T-cell (primary cell): ENCODE data around the gene FOXL3. TPM values are rescaled to one million over a fixed set of nuclear protein-coding genes. Genes with fewer than 3 reads are reported as not detected.

Experiments
- ATAC-seq, 4 experiments: fragments of 200-7000 bp in 3 of 4; fragments of 150-1000 bp in 1 of 4; cut with Tn5 transposase; replicated peaks in 1 of 4; 1 replicate in 3 of 4; 2 replicates in 1 of 4; pipeline ENCODE4 v1.10.0; 2021; ENCODE audit warnings: moderate library complexity in 3 of 4, mild to moderate bottlenecking in 2 of 4, moderate number of reproducible peaks in 1 of 4
- CTCF ChIA-PET, 2 donors: fragments of 300-600 bp; sonication (Branson Sonifier 250); formaldehyde crosslinking; loops; one replicate each; lab custom pipeline; 2022; ENCODE audit warnings: antibody characterized with exemption in 2 of 2; lab: Charles Lee
- POLR2A ChIA-PET, 2 donors: fragments of 300-600 bp; sonication (Branson Sonifier 250); formaldehyde crosslinking; loops; one replicate each; lab custom pipeline; 2022; ENCODE audit warnings: antibody characterized with exemption in 2 of 2; lab: Charles Lee
- DNase-seq, 35 experiments: peaks; one replicate each; pipeline versions ENCODE4 v3.0.0 to v3.0.0-alpha.2; 2013 to 2023
- H3K27ac ChIP-seq: one replicate; pipeline ENCODE4 v1.5.1; 2013; ENCODE audit warnings: low read length
- H3K27me3 ChIP-seq, 2 experiments: replicated peaks in 1 of 2; 1 replicate in 1 of 2; 2 replicates in 1 of 2; pipeline versions ENCODE4 v1.6.1 to v1.7.0; 2013; ENCODE audit warnings: low read length in 1 of 2, mixed read lengths in 1 of 2; ENCODE audit not compliant: control insufficient read depth in 2 of 2, insufficient read depth in 2 of 2; ENCODE audit errors: extremely low read depth in 1 of 2
- H3K36me3 ChIP-seq, 2 donors: 1 replicate in 1 of 2; 2 replicates in 1 of 2; pipeline versions ENCODE4 v1.6.1 to v1.7.0; 2013; ENCODE audit warnings: low read length in 1 of 2; ENCODE audit not compliant: control insufficient read depth in 2 of 2, insufficient read depth in 1 of 2; ENCODE audit errors: extremely low read depth in 1 of 2
- H3K4me1 ChIP-seq, 2 experiments: 1 replicate in 1 of 2; 2 replicates in 1 of 2; pipeline versions ENCODE4 v1.6.1 to v1.7.0; 2013; ENCODE audit warnings: low read length in 2 of 2, mixed read lengths in 1 of 2; ENCODE audit not compliant: insufficient read depth in 2 of 2, control insufficient read depth in 1 of 2; ENCODE audit errors: extremely low read depth in 1 of 2
- H3K4me3 ChIP-seq, 2 donors: 1 replicate in 1 of 2; 2 replicates in 1 of 2; pipeline versions ENCODE4 v1.5.1 to v1.7.0; 2013; ENCODE audit warnings: mild to moderate bottlenecking in 2 of 2, low read length in 1 of 2, moderate library complexity in 1 of 2; ENCODE audit not compliant: control insufficient read depth in 1 of 2; ENCODE audit errors: extremely low read depth in 1 of 2
- H3K9me3 ChIP-seq: 2 replicates; pipeline ENCODE4 v1.7.0; 2013
- H3K27ac Mint-ChIP-seq, 2 donors: one replicate each; pipeline ENCODE4 v1.8.0; 2020 to 2021; ENCODE audit warnings: mild to moderate bottlenecking in 2 of 2, mixed read lengths in 2 of 2
- H3K27me3 Mint-ChIP-seq, 2 donors: one replicate each; pipeline ENCODE4 v1.8.0; 2021 to 2022; ENCODE audit warnings: mixed read lengths in 2 of 2
- H3K36me3 Mint-ChIP-seq: one replicate; pipeline ENCODE4 v1.8.0; 2021; ENCODE audit warnings: mixed read lengths
- H3K4me1 Mint-ChIP-seq, 3 donors: one replicate each; pipeline ENCODE4 v1.8.0; 2020 to 2022; ENCODE audit warnings: mixed read lengths in 3 of 3, mild to moderate bottlenecking in 1 of 3
- H3K4me3 Mint-ChIP-seq, 3 donors: one replicate each; pipeline ENCODE4 v1.8.0; 2020 to 2022; ENCODE audit warnings: mild to moderate bottlenecking in 3 of 3, mixed read lengths in 3 of 3, moderate library complexity in 3 of 3
- H3K9me3 Mint-ChIP-seq, 3 donors: one replicate each; pipeline ENCODE4 v1.8.0; 2020 to 2022; ENCODE audit warnings: mixed read lengths in 3 of 3
- WGBS: methylation state at CpG from one replicate; pipeline ENCODE4 v1.1.5; 2013; ENCODE audit warnings: missing lambda C conversion rate; ENCODE audit not compliant: insufficient coverage; 5-methylcytosine and 5-hydroxymethylcytosine counted together
- total RNA-seq, 35 experiments: library from RNA in 6 of 35; stranded (reverse) in 6 of 35; fragments of 120-200 nt in 1 of 35; gene quantifications; one replicate each; pipeline versions ENCODE4 v1.2.1 to v1.2.4 and lab custom pipeline; 2013 to 2026

FOXL3 gene
- total RNA-seq, 5 donors from 2014 or later (not counting 1 experiment from before 2014, with no cell fraction given), result not detected

- POLR2A ChIA-PET, result no interaction called here
- no peaks in the 10 kb centered on the region for H3K27me3 Mint-ChIP-seq
- H3K4me1 Mint-ChIP-seq, result no peaks in the 10 kb centered on the region
- 89% methylated on average over 32 of the region's 36 CpGs for WGBS
- H3K4me3 Mint-ChIP-seq, result no peak overlapping the region
- H3K27ac Mint-ChIP-seq, result no peak overlapping the region
- ATAC-seq, result no peak
- H3K4me3 ChIP-seq, result no peak overlapping the region
- H3K4me1 ChIP-seq, result no peaks in the 10 kb centered on the region
- no peaks in the 10 kb centered on the region for H3K9me3 Mint-ChIP-seq
- no peaks in the 10 kb centered on the region for H3K36me3 Mint-ChIP-seq
- no peak for DNase-seq
- no peaks in the 10 kb centered on the region for H3K27me3 ChIP-seq
- CTCF ChIA-PET, result no interaction called here
- H3K36me3 ChIP-seq, result no peaks in the 10 kb centered on the region
- no peak overlapping the region for H3K27ac ChIP-seq
- no peaks in the 10 kb centered on the region for H3K9me3 ChIP-seq
These were observed 44.2 kb upstream of the FOXL3 start for GRCh38 chr7:245574-246295.

GRCh38 chr7:246451-246850 lies 43.5 kb upstream of the FOXL3 start:
- 94% methylated on average over 14 of the region's 22 CpGs for WGBS
- no peak for ATAC-seq

GRCh38 chr7:247181-247580 lies 42.8 kb upstream of the FOXL3 start:
- no peaks in the 10 kb centered on the region for H3K4me1 Mint-ChIP-seq
- H3K36me3 ChIP-seq, result no peaks in the 10 kb centered on the region
- no peak overlapping the region for H3K27ac ChIP-seq
- CTCF ChIA-PET, result no interaction called here
- H3K4me1 ChIP-seq, result no peaks in the 10 kb centered on the region
- DNase-seq (no peak), ATAC-seq (no peak)
- no peaks in the 10 kb centered on the region for H3K9me3 ChIP-seq
- H3K27me3 Mint-ChIP-seq, result no peaks in the 10 kb centered on the region
- WGBS, result 63% methylated on average over 5 of the region's 12 CpGs
- H3K4me3 Mint-ChIP-seq, result no peak overlapping the region
- no peaks in the 10 kb centered on the region for H3K36me3 Mint-ChIP-seq
- no peaks in the 10 kb centered on the region for H3K9me3 Mint-ChIP-seq
- H3K27me3 ChIP-seq, result no peaks in the 10 kb centered on the region
- POLR2A ChIA-PET, result no interaction called here
- no peak overlapping the region for H3K27ac Mint-ChIP-seq
- no peak overlapping the region for H3K4me3 ChIP-seq

More at GRCh38 chr7:246451-246850, 43.5 kb upstream of the FOXL3 start:
- H3K27ac Mint-ChIP-seq, result no peak overlapping the region
- no peaks in the 10 kb centered on the region for H3K27me3 Mint-ChIP-seq
- Histone ChIP-seq H3K4me1 (no peaks in the 10 kb centered on the region), H3K27ac (no peak overlapping the region), H3K27me3 (no peaks in the 10 kb centered on the region), H3K36me3 (no peaks in the 10 kb centered on the region), H3K4me3 (no peak overlapping the region), H3K9me3 (no peaks in the 10 kb centered on the region)
- no peak overlapping the region for H3K4me3 Mint-ChIP-seq
- H3K4me1 Mint-ChIP-seq, result no peaks in the 10 kb centered on the region
- H3K9me3 Mint-ChIP-seq, result no peaks in the 10 kb centered on the region
- POLR2A ChIA-PET, result no interaction called here
- H3K36me3 Mint-ChIP-seq, result no peaks in the 10 kb centered on the region
- no peak for DNase-seq
- CTCF ChIA-PET, result no interaction called here

GRCh38 chr7:247636-248035 lies 42.3 kb upstream of the FOXL3 start:
- H3K9me3 ChIP-seq, result no peaks in the 10 kb centered on the region
- H3K36me3 ChIP-seq, result no peaks in the 10 kb centered on the region
- H3K27me3 ChIP-seq, result no peaks in the 10 kb centered on the region
- CTCF ChIA-PET, result no interaction called here
- POLR2A ChIA-PET, result no interaction called here
- 89% methylated on average over 8 of the region's 16 CpGs for WGBS
- no peaks in the 10 kb centered on the region for H3K36me3 Mint-ChIP-seq
- no peaks in the 10 kb centered on the region for H3K27me3 Mint-ChIP-seq
- H3K9me3 Mint-ChIP-seq, result no peaks in the 10 kb centered on the region
- no peak overlapping the region for H3K4me3 ChIP-seq
- no peak for DNase-seq
- no peak overlapping the region for H3K27ac ChIP-seq
- H3K4me1 ChIP-seq, result no peaks in the 10 kb centered on the region
- no peak overlapping the region for H3K27ac Mint-ChIP-seq
- ATAC-seq, result no peak
- no peaks in the 10 kb centered on the region for H3K4me1 Mint-ChIP-seq
- H3K4me3 Mint-ChIP-seq, result no peak overlapping the region

GRCh38 chr7:248732-249435 lies 41.1 kb upstream of the FOXL3 start:
- Histone ChIP-seq H3K36me3 (no peaks in the 10 kb centered on the region), H3K27ac (no peak overlapping the region), H3K4me1 (no peaks in the 10 kb centered on the region), H3K4me3 (no peak overlapping the region), H3K9me3 (no peaks in the 10 kb centered on the region), H3K27me3 (no peaks in the 10 kb centered on the region)
- Mint-ChIP-seq H3K27me3 (no peaks in the 10 kb centered on the region), H3K9me3 (no peaks in the 10 kb centered on the region), H3K4me3 (no peak overlapping the region), H3K4me1 (no peaks in the 10 kb centered on the region), H3K27ac (no peak overlapping the region), H3K36me3 (no peaks in the 10 kb centered on the region)
- ChIA-PET POLR2A (no interaction called here), CTCF (no interaction called here)
- 72% methylated on average over 12 of the region's 20 CpGs for WGBS
- ATAC-seq (no peak), DNase-seq (no peak)

- 94% methylated on average over 12 of the region's 12 CpGs for WGBS
- H3K4me3 Mint-ChIP-seq, result no peak overlapping the region
- H3K36me3 Mint-ChIP-seq, result no peaks in the 10 kb centered on the region
- Histone ChIP-seq H3K4me3 (no peak overlapping the region), H3K4me1 (no peaks in the 10 kb centered on the region), H3K9me3 (no peaks in the 10 kb centered on the region), H3K27ac (no peak overlapping the region), H3K27me3 (peaks cover 0 to 6% of the 10 kb centered on the region in 2 experiments), H3K36me3 (no peaks in the 10 kb centered on the region)
- ChIA-PET POLR2A (no interaction called here), CTCF (no interaction called here)
- no peak for DNase-seq
- H3K27me3 Mint-ChIP-seq, result peaks cover 0 to under 1% of the 10 kb centered on the region in 2 donors
- H3K4me1 Mint-ChIP-seq, result no peaks in the 10 kb centered on the region
- H3K27ac Mint-ChIP-seq, result no peak overlapping the region
- H3K9me3 Mint-ChIP-seq, result no peaks in the 10 kb centered on the region
- ATAC-seq, result no peak
These were observed 40.0 kb upstream of the FOXL3 start for GRCh38 chr7:249989-250388.
